Measurements from ENCODE around the gene TMEM92.

The TMEM92 gene

GRCh38 chr17:50274142-50274896 is at the start of gene TMEM92:
TSS of gene TMEM92 (plus strand) at chr17:50274466. CDS start at chr17:50274502, 36 bp downstream.
- Histone ChIP-seq H3K9ac (ENCODE audit: low read depth, low read length) (peak within 1 kb of the TSS; percentile 37), H3K36me3 (ENCODE audit: control insufficient read depth, insufficient read depth, low read length) (no peaks in the 10 kb centered on the region), H3K4me3 (ENCODE audit: low read depth, low read length) (peak within 1 kb of the TSS; percentile 79), H3K4me1 (ENCODE audit: control insufficient read depth, insufficient read depth, low read length) (peaks cover 22% of the 10 kb centered on the region), H3K9me3 (ENCODE audit: control insufficient read depth, insufficient read depth, low read length) (no peaks in the 10 kb centered on the region), H3K27me3 (ENCODE audit: control insufficient read depth, insufficient read depth, low read length) (peaks cover 3% of the 10 kb centered on the region)

- Histone ChIP-seq H3K9ac (ENCODE audit: low read depth, low read length) (no peak overlapping the region), H3K4me1 (ENCODE audit: control insufficient read depth, insufficient read depth, low read length) (no peaks in the 10 kb centered on the region), H3K9me3 (ENCODE audit: control insufficient read depth, insufficient read depth, low read length) (peaks cover 6% of the 10 kb centered on the region), H3K36me3 (ENCODE audit: control insufficient read depth, insufficient read depth, low read length) (no peaks in the 10 kb centered on the region), H3K4me3 (ENCODE audit: low read depth, low read length) (no peak overlapping the region), H3K27me3 (ENCODE audit: control insufficient read depth, insufficient read depth, low read length) (no peaks in the 10 kb centered on the region)
These were observed 48.5 kb upstream of the TMEM92 start for GRCh38 chr17:50225701-50226240.

GRCh38 chr17:50234581-50234980 is 39.7 kb upstream of the TMEM92 start:
- no peak overlapping the region for H3K9ac ChIP-seq (ENCODE audit: low read depth, low read length)

DNA sequence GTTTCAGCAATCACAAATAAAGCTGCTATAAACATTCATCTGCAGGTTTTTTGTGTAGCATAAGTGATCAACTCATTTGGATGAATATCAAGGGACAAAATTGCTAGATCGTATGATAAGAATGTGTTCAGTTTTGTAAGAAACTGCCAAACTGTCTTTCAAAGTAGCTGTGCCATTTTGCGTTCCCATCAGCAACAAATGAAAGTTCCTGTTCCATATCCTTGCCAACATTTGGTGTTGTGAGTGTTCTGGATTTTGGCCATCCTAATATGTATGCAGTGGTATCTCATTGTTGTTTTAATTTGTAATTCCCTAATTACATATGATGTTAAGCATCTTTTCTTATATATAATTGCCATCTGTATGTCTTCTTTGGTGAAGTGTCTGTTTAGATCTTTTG is 36.4 kb upstream of the TMEM92 start:
- Histone ChIP-seq H3K36me3 (ENCODE audit: control insufficient read depth, insufficient read depth, low read length) (no peaks in the 10 kb centered on the region), H3K9me3 (ENCODE audit: control insufficient read depth, insufficient read depth, low read length) (peaks cover 6% of the 10 kb centered on the region), H3K27me3 (ENCODE audit: control insufficient read depth, insufficient read depth, low read length) (peaks cover 3% of the 10 kb centered on the region), H3K9ac (ENCODE audit: low read depth, low read length) (no peak overlapping the region), H3K4me1 (ENCODE audit: control insufficient read depth, insufficient read depth, low read length) (no peaks in the 10 kb centered on the region), H3K4me3 (ENCODE audit: low read depth, low read length) (no peak overlapping the region)

More at GRCh38 chr17:50234581-50234980, 39.7 kb upstream of the TMEM92 start:
- no peaks in the 10 kb centered on the region for H3K36me3 ChIP-seq (ENCODE audit: control insufficient read depth, insufficient read depth, low read length)
- H3K4me3 ChIP-seq (ENCODE audit: low read depth, low read length): no peak overlapping the region
- H3K9me3 ChIP-seq (ENCODE audit: control insufficient read depth, insufficient read depth, low read length): peaks cover 6% of the 10 kb centered on the region
- H3K4me1 ChIP-seq (ENCODE audit: control insufficient read depth, insufficient read depth, low read length): no peaks in the 10 kb centered on the region
- peaks cover 5% of the 10 kb centered on the region for H3K27me3 ChIP-seq (ENCODE audit: control insufficient read depth, insufficient read depth, low read length)

- Histone ChIP-seq H3K9ac (ENCODE audit: low read depth, low read length) (no peak overlapping the region), H3K27me3 (ENCODE audit: control insufficient read depth, insufficient read depth, low read length) (peaks cover 3% of the 10 kb centered on the region), H3K4me3 (ENCODE audit: low read depth, low read length) (no peak overlapping the region), H3K4me1 (ENCODE audit: control insufficient read depth, insufficient read depth, low read length) (no peaks in the 10 kb centered on the region), H3K36me3 (ENCODE audit: control insufficient read depth, insufficient read depth, low read length) (no peaks in the 10 kb centered on the region), H3K9me3 (ENCODE audit: control insufficient read depth, insufficient read depth, low read length) (peaks cover 6% of the 10 kb centered on the region)
These were observed 35.5 kb upstream of the TMEM92 start for GRCh38 chr17:50238601-50239280.

DNA sequence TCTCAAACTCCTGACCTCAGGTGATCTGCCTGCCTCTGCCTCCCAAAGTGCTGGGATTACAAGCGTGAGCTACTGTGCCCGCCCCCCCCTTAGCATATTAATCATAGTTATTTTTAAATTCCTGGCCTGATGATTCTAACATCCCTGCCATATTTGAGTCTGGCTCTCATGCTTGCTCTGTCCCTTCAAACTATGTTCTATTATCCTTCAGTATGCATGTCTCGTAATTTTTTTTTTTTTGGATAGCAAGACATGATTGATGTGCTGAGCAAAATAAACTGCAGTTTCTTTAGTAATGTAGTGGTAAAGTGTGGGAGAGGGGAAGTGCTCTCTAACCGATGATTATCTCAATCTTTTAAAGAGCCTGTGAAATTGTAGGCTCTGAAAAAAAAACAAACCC is 34.3 kb upstream of the TMEM92 start:
- Histone ChIP-seq H3K27me3 (ENCODE audit: control insufficient read depth, insufficient read depth, low read length) (peaks cover 3% of the 10 kb centered on the region), H3K9me3 (ENCODE audit: control insufficient read depth, insufficient read depth, low read length) (peaks cover under 1% of the 10 kb centered on the region)

GRCh38 chr17:50240851-50241250 is 33.4 kb upstream of the TMEM92 start:
- Histone ChIP-seq H3K27me3 (ENCODE audit: control insufficient read depth, insufficient read depth, low read length) (peaks cover 3% of the 10 kb centered on the region), H3K9ac (ENCODE audit: low read depth, low read length) (no peak overlapping the region), H3K4me1 (ENCODE audit: control insufficient read depth, insufficient read depth, low read length) (no peaks in the 10 kb centered on the region), H3K9me3 (ENCODE audit: control insufficient read depth, insufficient read depth, low read length) (no peaks in the 10 kb centered on the region), H3K36me3 (ENCODE audit: control insufficient read depth, insufficient read depth, low read length) (no peaks in the 10 kb centered on the region), H3K4me3 (ENCODE audit: low read depth, low read length) (no peak overlapping the region)

More for the DNA sequence above, 34.3 kb upstream of the TMEM92 start:
- Histone ChIP-seq H3K4me3 (ENCODE audit: low read depth, low read length) (no peak overlapping the region), H3K9ac (ENCODE audit: low read depth, low read length) (no peak overlapping the region), H3K4me1 (ENCODE audit: control insufficient read depth, insufficient read depth, low read length) (no peaks in the 10 kb centered on the region), H3K36me3 (ENCODE audit: control insufficient read depth, insufficient read depth, low read length) (no peaks in the 10 kb centered on the region)

GRCh38 chr17:50241431-50241830 is 32.8 kb upstream of the TMEM92 start:
- H3K4me1 ChIP-seq (ENCODE audit: control insufficient read depth, insufficient read depth, low read length): no peaks in the 10 kb centered on the region
- H3K36me3 ChIP-seq (ENCODE audit: control insufficient read depth, insufficient read depth, low read length): no peaks in the 10 kb centered on the region
- H3K4me3 ChIP-seq (ENCODE audit: low read depth, low read length): no peak overlapping the region
- H3K27me3 ChIP-seq (ENCODE audit: control insufficient read depth, insufficient read depth, low read length): peaks cover 3% of the 10 kb centered on the region
- H3K9me3 ChIP-seq (ENCODE audit: control insufficient read depth, insufficient read depth, low read length): no peaks in the 10 kb centered on the region
- H3K9ac ChIP-seq (ENCODE audit: low read depth, low read length): no peak overlapping the region

DNA sequence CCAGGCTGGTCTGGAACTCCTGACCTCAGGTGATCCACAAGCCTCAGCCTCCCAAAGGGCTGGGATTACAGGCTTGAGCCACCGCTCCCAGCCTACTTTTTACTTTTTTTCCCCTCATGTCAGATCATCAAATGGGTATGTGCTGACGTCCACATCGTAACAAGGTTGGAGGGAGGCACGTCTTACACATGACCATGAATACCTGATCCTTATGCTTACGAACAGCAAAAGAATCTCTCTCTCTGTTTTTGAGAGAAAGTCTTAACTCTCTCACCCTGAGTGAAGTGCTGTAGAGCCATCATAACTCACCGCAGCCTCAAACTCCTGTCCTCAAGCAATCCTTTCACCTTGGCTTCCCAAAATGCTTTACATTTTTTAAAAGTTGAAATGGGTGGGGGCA is 29.5 kb upstream of the TMEM92 start:
- H3K27me3 ChIP-seq (ENCODE audit: control insufficient read depth, insufficient read depth, low read length): no peaks in the 10 kb centered on the region
- H3K4me1 ChIP-seq (ENCODE audit: control insufficient read depth, insufficient read depth, low read length): no peaks in the 10 kb centered on the region
- H3K36me3 ChIP-seq (ENCODE audit: control insufficient read depth, insufficient read depth, low read length): no peaks in the 10 kb centered on the region
- no peak overlapping the region for H3K9ac ChIP-seq (ENCODE audit: low read depth, low read length)
- peaks cover 3% of the 10 kb centered on the region for H3K9me3 ChIP-seq (ENCODE audit: control insufficient read depth, insufficient read depth, low read length)
- no peak overlapping the region for H3K4me3 ChIP-seq (ENCODE audit: low read depth, low read length)

GRCh38 chr17:50248255-50248654 is 26.0 kb upstream of the TMEM92 start:
- H3K4me3 ChIP-seq (ENCODE audit: low read depth, low read length): no peak overlapping the region
- H3K4me1 ChIP-seq (ENCODE audit: control insufficient read depth, insufficient read depth, low read length): no peaks in the 10 kb centered on the region
- H3K36me3 ChIP-seq (ENCODE audit: control insufficient read depth, insufficient read depth, low read length): no peaks in the 10 kb centered on the region
- no peak overlapping the region for H3K9ac ChIP-seq (ENCODE audit: low read depth, low read length)
- peaks cover 3% of the 10 kb centered on the region for H3K9me3 ChIP-seq (ENCODE audit: control insufficient read depth, insufficient read depth, low read length)
- no peaks in the 10 kb centered on the region for H3K27me3 ChIP-seq (ENCODE audit: control insufficient read depth, insufficient read depth, low read length)

- Histone ChIP-seq H3K9ac (ENCODE audit: low read depth, low read length) (no peak overlapping the region), H3K4me3 (ENCODE audit: low read depth, low read length) (no peak overlapping the region), H3K27me3 (ENCODE audit: control insufficient read depth, insufficient read depth, low read length) (peaks cover 2% of the 10 kb centered on the region), H3K36me3 (ENCODE audit: control insufficient read depth, insufficient read depth, low read length) (no peaks in the 10 kb centered on the region), H3K4me1 (ENCODE audit: control insufficient read depth, insufficient read depth, low read length) (no peaks in the 10 kb centered on the region), H3K9me3 (ENCODE audit: control insufficient read depth, insufficient read depth, low read length) (peaks cover 3% of the 10 kb centered on the region)
These were observed 21.5 kb upstream of the TMEM92 start for GRCh38 chr17:50252781-50253180.

Data from iPS-15b (cell line).